Amniotic epithelial cell (primary cell): ENCODE data around the gene UBE2D1.
"Not testable (repeated sequence)": the region's sequence is repeated elsewhere in the genome, so short reads cannot be mapped to it uniquely, and the experiment has no call there.

Experiments
- DNase-seq: peaks from one replicate; pipeline ENCODE4 v3.0.0-alpha.2; 2010; ENCODE audit warnings: low read depth

UBE2D1 gene

GRCh38 chr10:58384095-58384494 lies 49.3 kb downstream of the UBE2D1 start:
- no peak for DNase-seq

GRCh38 chr10:58384544-58384998 lies 49.8 kb downstream of the UBE2D1 start:
- DNase-seq: no peak

- peak; percentile 89 for DNase-seq
These were observed 50.4 kb downstream of the UBE2D1 start, which contains the start of gene TFAM for GRCh38 chr10:58384999-58385783. Gene TFAM (plus strand): TSS chr10:58385410. CDS start chr10:58385548, 138 bp downstream.

- peak; percentile 16 for DNase-seq
These were observed 50.9 kb downstream of the UBE2D1 start for GRCh38 chr10:58385784-58386112.

GRCh38 chr10:58389024-58389423 lies 54.2 kb downstream of the UBE2D1 start:
- no peak for DNase-seq

- DNase-seq: peak; percentile 24
These were observed 58.5 kb downstream of the UBE2D1 start for GRCh38 chr10:58393317-58393716.

- no peak for DNase-seq
These were observed 59.7 kb downstream of the UBE2D1 start for GRCh38 chr10:58394471-58394870.

GRCh38 chr10:58396057-58396456 lies 61.3 kb downstream of the UBE2D1 start:
- no peak for DNase-seq

- DNase-seq: no peak
These were observed 63.0 kb downstream of the UBE2D1 start for GRCh38 chr10:58397830-58398229.

- DNase-seq: peak; percentile 59
These were observed 64.6 kb downstream of the UBE2D1 start for GRCh38 chr10:58399410-58399809.

- DNase-seq: peak; percentile 17
These were observed 65.8 kb downstream of the UBE2D1 start for GRCh38 chr10:58400609-58401008.

GRCh38 chr10:58404001-58404400 lies 69.2 kb downstream of the UBE2D1 start:
- DNase-seq: no peak

- DNase-seq: no peak
These were observed 75.3 kb downstream of the UBE2D1 start for GRCh38 chr10:58409956-58410610.

GRCh38 chr10:58412502-58412961 lies 77.7 kb downstream of the UBE2D1 start:
- DNase-seq: peak; percentile 82

- peak; percentile 59 for DNase-seq
These were observed 79.7 kb downstream of the UBE2D1 start for GRCh38 chr10:58414270-58415041.

GRCh38 chr10:58415757-58416156 lies 81.0 kb downstream of the UBE2D1 start:
- DNase-seq: no peak

- not testable (repeated sequence) for DNase-seq
These were observed 83.1 kb downstream of the UBE2D1 start for GRCh38 chr10:58417902-58418301.
